ENCODE measurements around the gene PAX7. TPM values are rescaled to one million over a fixed set of nuclear protein-coding genes. Genes with fewer than 3 reads are reported as not detected.

The PAX7 gene
- total RNA-seq, 4 donors from 2014 or later = 1.8 to 5.1 (median 3.9) TPM

GRCh38 chr1:18697541-18697940, 66.9 kb downstream of the PAX7 start:
- DNase-seq = no peak
- no peaks in the 10 kb centered on the region for H3K4me1 ChIP-seq
- no peak for TF ChIP-seq POLR2A (IDR thresholded peaks at IDR 0.05)
- TF ChIP-seq, protein P1, sequence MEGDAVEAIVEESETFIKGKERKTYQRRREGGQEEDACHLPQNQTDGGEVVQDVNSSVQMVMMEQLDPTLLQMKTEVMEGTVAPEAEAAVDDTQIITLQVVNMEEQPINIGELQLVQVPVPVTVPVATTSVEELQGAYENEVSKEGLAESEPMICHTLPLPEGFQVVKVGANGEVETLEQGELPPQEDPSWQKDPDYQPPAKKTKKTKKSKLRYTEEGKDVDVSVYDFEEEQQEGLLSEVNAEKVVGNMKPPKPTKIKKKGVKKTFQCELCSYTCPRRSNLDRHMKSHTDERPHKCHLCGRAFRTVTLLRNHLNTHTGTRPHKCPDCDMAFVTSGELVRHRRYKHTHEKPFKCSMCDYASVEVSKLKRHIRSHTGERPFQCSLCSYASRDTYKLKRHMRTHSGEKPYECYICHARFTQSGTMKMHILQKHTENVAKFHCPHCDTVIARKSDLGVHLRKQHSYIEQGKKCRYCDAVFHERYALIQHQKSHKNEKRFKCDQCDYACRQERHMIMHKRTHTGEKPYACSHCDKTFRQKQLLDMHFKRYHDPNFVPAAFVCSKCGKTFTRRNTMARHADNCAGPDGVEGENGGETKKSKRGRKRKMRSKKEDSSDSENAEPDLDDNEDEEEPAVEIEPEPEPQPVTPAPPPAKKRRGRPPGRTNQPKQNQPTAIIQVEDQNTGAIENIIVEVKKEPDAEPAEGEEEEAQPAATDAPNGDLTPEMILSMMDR (IDR thresholded peaks at IDR 0.05 in 4 of 5, conservative IDR thresholded peaks at IDR 0.05 in 1 of 5) = no peak
- no peaks in the 10 kb centered on the region for H3K36me3 ChIP-seq
- no peak overlapping the region for H3K4me3 ChIP-seq
- H3K9me3 ChIP-seq = no peaks in the 10 kb centered on the region
- in situ Hi-C loops (cut with MboI; ENCODE audit: low sequenced_read_pairs in 4 of 4) = no loop called here
- intact Hi-C loops (cut with DNase I; ENCODE audit: low total_unique reads) = no loop called here
- H3K27me3 ChIP-seq = peaks cover 5 to 27% (median 6%) of the 10 kb centered on the region in 3 donors
- no peak for ATAC-seq
- no peak overlapping the region for H3K27ac ChIP-seq

GRCh38 chr1:18700530-18700929, 69.9 kb downstream of the PAX7 start:
- in situ Hi-C loops (cut with MboI; ENCODE audit: low sequenced_read_pairs in 4 of 4) (no loop called here), intact Hi-C loops (cut with DNase I; ENCODE audit: low total_unique reads) (no loop called here)
- ATAC-seq (no peak), DNase-seq (no peak)
- Histone ChIP-seq H3K27me3 (peaks cover 3 to 13% (median 6%) of the 10 kb centered on the region in 3 donors), H3K36me3 (no peaks in the 10 kb centered on the region), H3K9me3 (no peaks in the 10 kb centered on the region), H3K4me3 (no peak overlapping the region), H3K27ac (no peak overlapping the region), H3K4me1 (no peaks in the 10 kb centered on the region)
- TF ChIP-seq POLR2A (IDR thresholded peaks at IDR 0.05) = no peak
- TF ChIP-seq, protein P1 (IDR thresholded peaks at IDR 0.05 in 4 of 5, conservative IDR thresholded peaks at IDR 0.05 in 1 of 5) = no peak

DNA sequence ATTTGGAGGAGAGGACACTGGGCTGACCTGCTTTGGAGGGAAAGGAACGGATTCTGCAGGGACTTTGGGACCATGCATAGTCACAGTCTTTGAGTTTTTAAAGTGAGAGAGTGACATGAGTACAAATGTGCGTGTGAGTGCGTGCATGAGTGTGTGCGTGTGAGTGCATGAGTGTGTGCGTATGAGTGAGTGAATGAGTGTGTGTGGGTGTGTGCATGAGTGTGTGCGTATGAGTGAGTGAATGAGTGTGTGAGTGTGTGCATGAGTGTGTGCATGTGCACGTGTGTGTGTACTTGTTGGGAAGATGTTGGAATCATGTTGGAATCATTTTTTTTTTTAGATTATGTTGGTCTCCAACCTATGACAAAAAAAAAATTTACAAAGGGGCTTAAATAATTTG, 70.5 kb downstream of the PAX7 start:
- H3K4me3 ChIP-seq = no peak overlapping the region
- H3K36me3 ChIP-seq = no peaks in the 10 kb centered on the region
- peaks cover 3 to 10% (median 3%) of the 10 kb centered on the region in 3 donors for H3K27me3 ChIP-seq
- DNase-seq (no peak), ATAC-seq (no peak)
- intact Hi-C loops (cut with DNase I; ENCODE audit: low total_unique reads) (no loop called here), in situ Hi-C loops (cut with MboI; ENCODE audit: low sequenced_read_pairs in 4 of 4) (no loop called here)
- TF ChIP-seq POLR2A (IDR thresholded peaks at IDR 0.05) = no peak
- TF ChIP-seq, protein P1 (IDR thresholded peaks at IDR 0.05 in 4 of 5, conservative IDR thresholded peaks at IDR 0.05 in 1 of 5) = no peak
- no peaks in the 10 kb centered on the region for H3K4me1 ChIP-seq
- H3K27ac ChIP-seq = no peak overlapping the region
- H3K9me3 ChIP-seq = no peaks in the 10 kb centered on the region

DNA sequence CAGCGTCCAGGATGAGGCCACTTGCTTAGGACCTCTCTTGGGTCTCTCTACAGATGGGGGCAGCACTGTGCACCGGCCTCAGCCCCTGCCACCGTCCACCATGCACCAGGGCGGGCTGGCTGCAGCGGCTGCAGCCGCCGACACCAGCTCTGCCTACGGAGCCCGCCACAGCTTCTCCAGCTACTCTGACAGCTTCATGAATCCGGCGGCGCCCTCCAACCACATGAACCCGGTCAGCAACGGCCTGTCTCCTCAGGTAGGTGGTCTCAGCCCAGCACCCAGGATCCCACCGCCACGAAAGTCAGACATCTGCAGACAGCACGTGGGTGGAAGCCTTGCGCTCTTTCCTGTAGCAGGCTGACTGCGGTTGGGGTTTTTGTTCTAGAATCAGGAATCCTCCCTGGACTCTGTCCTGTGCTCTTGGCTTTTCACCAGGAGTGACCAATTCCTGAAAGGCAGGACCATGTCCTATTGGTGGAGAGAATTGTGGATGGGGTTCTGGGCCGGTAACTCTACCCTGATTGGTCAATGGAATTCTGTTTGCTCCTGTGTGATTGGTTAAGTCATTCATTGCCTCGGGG, 72.5 kb downstream of the PAX7 start:
- intact Hi-C loops (cut with DNase I; ENCODE audit: low total_unique reads) (no loop called here), in situ Hi-C loops (cut with MboI; ENCODE audit: low sequenced_read_pairs in 4 of 4) (no loop called here)
- peaks cover 0 to 10% (median 6%) of the 10 kb centered on the region in 3 donors for H3K27me3 ChIP-seq
- ATAC-seq (no peak), DNase-seq (no peak)
- no peak overlapping the region for H3K27ac ChIP-seq
- TF ChIP-seq, protein P1 (IDR thresholded peaks at IDR 0.05 in 4 of 5, conservative IDR thresholded peaks at IDR 0.05 in 1 of 5) = no peak
- H3K4me1 ChIP-seq = no peaks in the 10 kb centered on the region
- no peaks in the 10 kb centered on the region for H3K9me3 ChIP-seq
- no peak overlapping the region for H3K4me3 ChIP-seq
- H3K36me3 ChIP-seq = no peaks in the 10 kb centered on the region

GRCh38 chr1:18705811-18706210, 75.2 kb downstream of the PAX7 start:
- Histone ChIP-seq H3K36me3 (no peaks in the 10 kb centered on the region), H3K27me3 (peaks cover 0 to 6% (median 3%) of the 10 kb centered on the region in 3 donors), H3K4me3 (no peak overlapping the region), H3K27ac (no peak overlapping the region), H3K4me1 (no peaks in the 10 kb centered on the region), H3K9me3 (no peaks in the 10 kb centered on the region)
- TF ChIP-seq, protein P1 (IDR thresholded peaks at IDR 0.05 in 4 of 5, conservative IDR thresholded peaks at IDR 0.05 in 1 of 5) = no peak
- DNase-seq (no peak), ATAC-seq (no peak)
- in situ Hi-C loops (cut with MboI; ENCODE audit: low sequenced_read_pairs in 4 of 4) (no loop called here), intact Hi-C loops (cut with DNase I; ENCODE audit: low total_unique reads) (no loop called here)
